GM12801 (cell line): ENCODE results near the gene LCOR.

Experiments used
- TF ChIP-seq, protein P1 (sequence below): IDR thresholded peaks from one replicate; pipeline ENCODE4 v1.5.1; 2011; ENCODE audit warnings: control low read depth; ENCODE audit not compliant: insufficient read length; ENCODE audit errors: extremely low read depth

LCOR gene

DNA sequence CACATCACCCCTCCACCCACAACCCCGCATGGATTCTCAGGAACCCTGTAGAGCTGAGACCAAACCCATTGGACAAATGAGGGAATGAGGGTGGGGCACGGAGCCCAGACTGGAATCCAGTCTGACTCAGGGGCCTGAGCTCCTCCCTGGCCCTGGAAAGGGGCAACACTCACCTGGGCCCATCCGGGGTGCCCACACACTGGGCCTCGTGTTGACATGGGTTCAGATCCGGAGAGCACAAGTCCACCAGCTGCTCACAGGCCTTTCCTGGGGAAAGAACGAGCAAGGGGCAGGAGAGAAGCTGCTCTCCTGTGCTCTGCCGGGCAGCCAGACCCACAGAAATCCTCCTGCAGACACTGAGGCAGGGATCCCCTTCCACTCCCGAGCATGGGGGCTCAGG, 181.5 kb downstream of the LCOR start:
- TF ChIP-seq, protein P1, sequence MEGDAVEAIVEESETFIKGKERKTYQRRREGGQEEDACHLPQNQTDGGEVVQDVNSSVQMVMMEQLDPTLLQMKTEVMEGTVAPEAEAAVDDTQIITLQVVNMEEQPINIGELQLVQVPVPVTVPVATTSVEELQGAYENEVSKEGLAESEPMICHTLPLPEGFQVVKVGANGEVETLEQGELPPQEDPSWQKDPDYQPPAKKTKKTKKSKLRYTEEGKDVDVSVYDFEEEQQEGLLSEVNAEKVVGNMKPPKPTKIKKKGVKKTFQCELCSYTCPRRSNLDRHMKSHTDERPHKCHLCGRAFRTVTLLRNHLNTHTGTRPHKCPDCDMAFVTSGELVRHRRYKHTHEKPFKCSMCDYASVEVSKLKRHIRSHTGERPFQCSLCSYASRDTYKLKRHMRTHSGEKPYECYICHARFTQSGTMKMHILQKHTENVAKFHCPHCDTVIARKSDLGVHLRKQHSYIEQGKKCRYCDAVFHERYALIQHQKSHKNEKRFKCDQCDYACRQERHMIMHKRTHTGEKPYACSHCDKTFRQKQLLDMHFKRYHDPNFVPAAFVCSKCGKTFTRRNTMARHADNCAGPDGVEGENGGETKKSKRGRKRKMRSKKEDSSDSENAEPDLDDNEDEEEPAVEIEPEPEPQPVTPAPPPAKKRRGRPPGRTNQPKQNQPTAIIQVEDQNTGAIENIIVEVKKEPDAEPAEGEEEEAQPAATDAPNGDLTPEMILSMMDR, result no peak

DNA sequence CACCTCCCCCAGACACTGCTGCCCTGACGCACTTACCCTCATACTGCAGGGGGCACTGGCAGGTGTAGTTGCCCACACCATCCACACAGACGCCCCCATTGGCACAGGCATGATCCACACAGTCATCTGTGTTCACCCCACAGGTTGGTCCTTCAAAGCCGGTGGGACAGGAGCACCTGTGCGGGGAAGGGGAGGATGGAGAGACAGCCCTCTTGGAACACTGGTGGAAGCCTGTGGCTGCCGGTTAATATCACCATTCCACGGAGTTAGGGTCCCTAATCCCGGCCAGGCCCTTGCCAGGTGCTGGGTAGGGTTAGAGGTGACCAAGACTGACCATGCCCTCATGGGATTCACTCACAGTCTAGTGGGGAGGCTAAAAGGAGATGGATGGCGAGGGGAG, 181.9 kb downstream of the LCOR start:
- TF ChIP-seq, protein P1, result no peak

DNA sequence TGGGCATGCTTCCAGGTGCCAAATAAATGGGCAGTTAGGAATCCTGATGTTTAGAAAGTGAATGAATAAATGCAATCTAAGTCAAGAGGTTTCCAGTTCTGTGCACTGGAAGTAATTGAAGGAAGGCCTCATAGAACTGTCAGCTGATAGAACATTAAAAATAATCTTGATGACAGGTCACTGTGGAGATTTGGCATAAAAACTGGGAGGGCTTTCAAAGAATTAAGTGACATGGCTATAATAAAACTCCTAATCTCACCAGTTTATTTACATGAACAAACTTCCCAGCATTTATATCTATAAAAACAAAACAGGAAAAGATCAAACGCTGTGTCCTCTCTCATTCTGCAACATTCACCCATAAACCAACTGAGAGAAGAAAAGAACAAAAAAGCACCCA, 183.1 kb downstream of the LCOR start:
- TF ChIP-seq, protein P1, result no peak

DNA sequence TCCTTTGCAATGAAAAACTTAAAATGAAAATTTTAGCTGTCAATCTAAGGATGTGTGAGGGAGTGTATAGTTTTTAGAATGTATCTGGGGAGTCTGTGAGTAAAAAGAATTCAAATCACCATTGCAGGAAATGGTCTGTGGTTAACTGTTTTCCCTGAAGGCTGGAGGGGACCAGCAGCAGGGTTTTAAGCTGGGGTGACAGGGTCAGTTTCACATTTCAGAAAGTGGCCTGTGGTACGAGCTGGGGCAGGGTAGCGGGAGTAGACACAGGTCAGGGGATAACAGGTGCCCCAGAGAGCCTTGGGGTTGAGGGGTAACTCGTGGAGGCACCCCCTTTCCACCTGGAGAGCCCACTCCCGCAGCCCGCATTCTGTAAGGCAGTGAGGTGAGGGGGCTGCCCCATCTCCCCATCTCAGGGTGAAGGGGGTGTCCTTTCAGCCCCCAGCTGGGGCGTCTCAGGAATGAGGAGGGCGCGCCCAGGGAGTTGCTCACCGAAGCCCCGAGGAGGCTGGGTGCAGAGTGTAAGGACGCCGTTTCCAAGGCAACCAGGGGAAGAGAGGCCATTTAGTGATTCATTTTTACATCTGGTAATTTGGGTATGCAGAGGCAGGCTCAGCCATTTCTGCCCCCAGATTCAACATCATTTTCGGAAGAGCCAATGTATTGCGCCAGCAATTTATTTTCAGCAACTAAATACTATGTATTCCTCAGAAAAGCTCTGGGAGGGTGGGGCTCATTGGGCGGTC, 184.8 kb downstream of the LCOR start:
- TF ChIP-seq, protein P1, result no peak

DNA sequence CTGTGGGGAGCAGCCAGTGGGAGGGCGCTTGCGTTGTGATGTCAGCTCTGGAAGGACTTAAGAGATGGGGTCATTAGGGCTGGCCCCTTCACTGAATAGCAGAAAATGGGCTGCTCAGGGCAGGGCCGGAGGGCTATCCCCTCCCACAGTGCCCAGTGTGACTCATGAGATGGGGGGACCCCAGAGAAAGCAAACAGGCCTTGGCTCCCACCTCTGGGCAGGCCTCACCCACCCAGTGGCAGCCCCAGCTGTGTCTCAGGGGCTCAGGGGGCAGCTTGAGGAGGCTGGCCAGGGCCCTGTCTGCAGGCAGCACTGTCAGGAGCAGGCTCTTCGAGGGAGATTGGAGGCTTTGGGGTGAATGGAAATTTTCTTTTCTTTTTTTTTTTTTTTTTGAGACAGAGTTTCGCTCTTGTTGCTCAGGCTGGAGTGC, 185.4 kb downstream of the LCOR start:
- TF ChIP-seq, protein P1, result no peak

DNA sequence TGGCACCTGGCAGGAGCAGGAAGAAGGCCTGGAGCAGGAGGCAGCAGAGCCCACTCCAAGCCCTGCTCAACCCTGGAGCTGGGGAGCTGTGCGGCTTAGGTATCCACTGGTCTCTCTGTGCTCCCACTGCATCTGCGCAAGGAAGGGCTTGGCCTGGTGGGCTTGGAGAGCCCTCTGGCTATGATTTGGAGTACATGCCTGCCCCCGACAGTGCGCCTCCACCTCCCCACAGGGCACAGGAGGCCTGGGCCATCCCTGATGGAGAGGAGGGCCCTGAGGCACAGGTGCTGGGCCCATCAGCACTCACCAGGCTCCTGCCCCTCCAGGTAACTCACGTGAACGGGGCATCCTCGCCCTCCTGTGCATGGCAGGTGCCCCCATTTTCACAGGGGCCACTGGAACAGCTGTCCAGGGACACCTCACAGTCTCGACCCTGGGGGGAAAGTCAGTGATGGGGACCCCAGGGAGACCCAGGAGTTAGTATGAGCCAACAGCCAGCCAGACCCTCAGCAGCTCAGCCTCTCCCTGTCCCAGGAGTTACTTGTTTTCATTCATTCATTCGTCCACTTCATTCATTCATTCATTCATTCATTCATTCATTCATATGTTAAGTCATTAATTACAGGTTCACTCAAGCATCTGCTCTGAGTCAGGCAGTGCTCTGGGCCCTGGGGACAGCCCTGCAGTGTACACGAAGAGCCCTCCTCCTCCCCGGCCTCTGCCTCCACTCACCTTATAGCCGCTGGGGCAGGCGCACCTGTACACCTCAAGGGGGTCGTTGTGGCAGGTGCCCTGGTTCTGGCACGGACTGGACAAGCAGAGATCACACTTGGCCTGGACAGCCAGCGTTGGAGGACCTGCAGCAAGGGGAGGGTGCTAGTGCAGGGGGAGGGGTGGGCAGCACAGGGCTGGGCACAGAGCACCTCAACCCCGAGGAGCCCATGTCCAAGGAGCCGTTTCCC, 186.4 kb downstream of the LCOR start:
- TF ChIP-seq, protein P1, result no peak

DNA sequence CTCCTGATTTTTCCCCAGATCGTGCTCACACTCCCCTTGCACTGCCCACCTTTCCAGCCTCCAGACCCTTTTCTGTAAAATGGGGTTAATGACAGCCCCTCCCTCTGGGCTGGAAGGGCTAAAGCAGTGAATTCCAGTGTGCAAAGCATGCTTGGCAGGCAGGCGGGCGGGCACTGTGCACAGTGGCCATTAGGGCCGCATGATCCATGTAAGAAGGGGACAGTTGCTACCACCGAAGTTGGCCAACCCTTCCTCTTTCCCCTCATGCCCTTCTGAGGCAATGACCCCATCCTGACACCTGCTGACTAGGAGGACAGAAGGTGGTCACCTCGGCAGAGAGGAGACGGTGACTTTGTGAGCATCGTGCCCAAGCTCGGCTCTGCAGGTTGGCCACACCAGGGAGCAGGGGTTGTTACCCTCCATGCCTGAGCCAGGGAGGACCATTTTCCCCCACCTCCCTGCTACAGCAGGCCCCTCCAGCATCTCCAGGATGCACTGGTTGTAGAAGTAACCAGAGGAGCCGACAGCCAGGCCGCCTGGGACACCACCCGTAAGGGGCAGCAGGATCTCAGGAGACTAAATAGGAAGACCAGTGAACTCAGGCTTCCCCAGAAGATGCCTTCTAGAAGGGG, 187.2 kb downstream of the LCOR start:
- TF ChIP-seq, protein P1, result no peak
